ENCODE results near the gene ANKH. TPM values are rescaled to one million over a fixed set of nuclear protein-coding genes. Genes with fewer than 3 reads are reported as not detected.

Gene ANKH
- polyA plus RNA-seq, 1 donor from 2014 or later, result 9.9 TPM

GRCh38 chr5:14712131-14712530 lies 159.4 kb downstream of the ANKH start:
- Histone ChIP-seq H3F3A (ENCODE audit: insufficient read depth, low read length, poor library complexity, severe bottlenecking) (no peaks in the 10 kb centered on the region), H3K4me3 (ENCODE audit: low read length) (no peak overlapping the region), H3K36me3 (ENCODE audit: insufficient read depth, low read length) (peaks cover 19% of the 10 kb centered on the region), H3K27ac (ENCODE audit: low read length) (no peak overlapping the region), H3K27me3 (ENCODE audit: insufficient read depth, low read depth, low read length) (no peaks in the 10 kb centered on the region), H3K9me3 (ENCODE audit: low read length) (no peaks in the 10 kb centered on the region), H3K79me2 (replicated peaks; ENCODE audit: insufficient read depth, low read length) (no peaks in the 10 kb centered on the region), H2AFZ (ENCODE audit: low read depth, low read length) (no peak overlapping the region), H4K20me1 (ENCODE audit: insufficient read depth) (no peaks in the 10 kb centered on the region), H3K9me2 (ENCODE audit: insufficient read depth, low read length) (no peaks in the 10 kb centered on the region), H3K4me2 (ENCODE audit: low read length) (no peak overlapping the region), H3K9ac (ENCODE audit: low read length) (no peak overlapping the region)
- no peak for TF ChIP-seq REST (IDR thresholded peaks at IDR 0.05; ENCODE audit: borderline replicate concordance)
- no peak for TF ChIP-seq EZH2 (IDR thresholded peaks at IDR 0.05; ENCODE audit: borderline replicate concordance, insufficient read depth, low read length, poor library complexity, severe bottlenecking)
- no peak for TF ChIP-seq MXI1 (conservative IDR thresholded peaks at IDR 0.05; ENCODE audit: poor library complexity, severe bottlenecking)

- H3K4me2 ChIP-seq (ENCODE audit: low read length), result no peak overlapping the region
- H3K9me3 ChIP-seq (ENCODE audit: low read length), result no peaks in the 10 kb centered on the region
- no peak overlapping the region for H3K27ac ChIP-seq (ENCODE audit: low read length)
- H3F3A ChIP-seq (ENCODE audit: insufficient read depth, low read length, poor library complexity, severe bottlenecking), result no peaks in the 10 kb centered on the region
- H3K27me3 ChIP-seq (ENCODE audit: insufficient read depth, low read depth, low read length), result no peaks in the 10 kb centered on the region
- H2AFZ ChIP-seq (ENCODE audit: low read depth, low read length), result no peak overlapping the region
- TF ChIP-seq CTCF (IDR thresholded peaks at IDR 0.05; ENCODE audit: poor library complexity, severe bottlenecking), result no peak
- no peak for TF ChIP-seq SMC3 (conservative IDR thresholded peaks at IDR 0.05; ENCODE audit: poor library complexity)
- no peak for TF ChIP-seq EZH2 (IDR thresholded peaks at IDR 0.05; ENCODE audit: borderline replicate concordance, insufficient read depth, low read length, poor library complexity, severe bottlenecking)
- no peak for TF ChIP-seq MXI1 (conservative IDR thresholded peaks at IDR 0.05; ENCODE audit: poor library complexity, severe bottlenecking)
- TF ChIP-seq RAD21 (conservative IDR thresholded peaks at IDR 0.05), result no peak
- no peak for TF ChIP-seq REST (IDR thresholded peaks at IDR 0.05; ENCODE audit: borderline replicate concordance)
- TF ChIP-seq TAF1 (IDR thresholded peaks at IDR 0.05; ENCODE audit: low read depth), result no peak
- TF ChIP-seq EP300 (conservative IDR thresholded peaks at IDR 0.05; ENCODE audit: poor library complexity, severe bottlenecking), result no peak
- TF ChIP-seq POLR2AphosphoS5 (IDR thresholded peaks at IDR 0.05), result no peak
- H3K9ac ChIP-seq (ENCODE audit: low read length), result no peak overlapping the region
- H3K79me2 ChIP-seq (replicated peaks; ENCODE audit: insufficient read depth, low read length), result no peaks in the 10 kb centered on the region
- no peaks in the 10 kb centered on the region for H4K20me1 ChIP-seq (ENCODE audit: insufficient read depth)
- no peaks in the 10 kb centered on the region for H3K9me2 ChIP-seq (ENCODE audit: insufficient read depth, low read length)
- H3K4me3 ChIP-seq (ENCODE audit: low read length), result no peak overlapping the region
- peaks cover 19% of the 10 kb centered on the region for H3K36me3 ChIP-seq (ENCODE audit: insufficient read depth, low read length)
These were observed 161.1 kb downstream of the ANKH start for GRCh38 chr5:14710313-14710994.

Data from neural cell (in vitro differentiated cells).